ENCODE data around the gene CD22. TPM values are rescaled to one million over a fixed set of nuclear protein-coding genes. Genes with fewer than 3 reads are reported as not detected.

Gene CD22
- total and polyA plus RNA-seq, 2 of the 13 experiments (the other 11 are each of a cell fraction or from before 2014, with no cell fraction given) = 0.71 to 1.7 TPM

DNA sequence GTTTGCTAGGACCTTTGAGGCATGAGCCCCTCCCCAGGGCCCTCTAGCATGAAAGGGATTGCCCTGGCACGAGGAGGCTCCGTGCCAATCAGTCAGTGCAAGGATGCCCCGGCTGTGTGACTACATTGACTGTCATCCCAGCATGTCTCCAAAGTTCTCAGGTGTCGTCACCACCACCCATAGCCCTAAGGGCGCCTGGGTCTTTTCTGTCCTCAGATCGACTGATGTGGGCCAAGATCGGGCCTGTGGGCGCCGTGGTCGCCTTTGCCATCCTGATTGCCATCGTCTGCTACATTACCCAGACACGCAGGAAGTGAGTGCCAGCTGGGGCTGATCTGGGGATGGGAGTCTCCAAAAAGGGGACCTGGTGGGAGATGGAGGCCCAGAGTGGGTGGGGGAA lies 18.7 kb upstream of the CD22 start:
- Histone ChIP-seq H3K4me1 (ENCODE audit: insufficient read depth, low read length) (peaks cover 99% of the 10 kb centered on the region), H2AFZ (ENCODE audit: low read length) (no peak overlapping the region), H3K36me3 (replicated peaks in 1 of 2; ENCODE audit: control insufficient read depth in 1 of 2, insufficient read depth in 2 of 2, low read length in 2 of 2) (no peaks in the 10 kb centered on the region), H3K9ac (ENCODE audit: insufficient read depth, low read depth, low read length) (no peak overlapping the region), H4K20me1 (ENCODE audit: insufficient read depth, low read length) (no peaks in the 10 kb centered on the region), H3K27me3 (ENCODE audit: control insufficient read depth in 1 of 2, insufficient read depth in 2 of 2, low read length in 2 of 2) (no peaks in the 10 kb centered on the region), H3K27ac (ENCODE audit: extremely low read length, insufficient read depth, low read length) (no peak overlapping the region), H3K4me2 (ENCODE audit: low read depth, low read length) (no peak overlapping the region), H3K9me3 (ENCODE audit: low read length) (no peaks in the 10 kb centered on the region), H3K4me3 (replicated peaks in 1 of 3; ENCODE audit: insufficient read depth in 1 of 3, low read depth in 2 of 3, low read length in 3 of 3) (no peak overlapping the region), H3K79me2 (ENCODE audit: insufficient read depth, low read length) (no peaks in the 10 kb centered on the region)
- intact Hi-C loops (cut with micrococcal nuclease; ENCODE audit: unreplicated experiment) = no loop called here
- ChIA-PET POLR2A (interaction anchor here (1.1 kb wide), 1 partner anchor 30 kb away, joined by 3 read pairs; no protein-coding TSS in a partner anchor), CTCF (ENCODE audit: low intra/inter-chr PET ratio, low total read pairs) (no interaction called here)
- BruUV-seq (replicated peaks) = no TSS peak
- 94% methylated on average over 8 of the region's 12 CpGs for WGBS (ENCODE audit: low lambda C conversion rate)
- DNase-seq (ENCODE audit: low spot score) (no peak), ATAC-seq (no peak), FAIRE-seq (no peak)
- in situ Hi-C loops (cut with HindIII; ENCODE audit: extremely low pct_ligation_motif_present, low pct_unique_long_range_greater_than_20kb) = no loop called here
- TF ChIP-seq ZNF556 (CRISPR knock-in tag; IDR thresholded peaks at IDR 0.05; ENCODE audit: borderline replicate concordance) = no peak
- TF ChIP-seq, protein P1, sequence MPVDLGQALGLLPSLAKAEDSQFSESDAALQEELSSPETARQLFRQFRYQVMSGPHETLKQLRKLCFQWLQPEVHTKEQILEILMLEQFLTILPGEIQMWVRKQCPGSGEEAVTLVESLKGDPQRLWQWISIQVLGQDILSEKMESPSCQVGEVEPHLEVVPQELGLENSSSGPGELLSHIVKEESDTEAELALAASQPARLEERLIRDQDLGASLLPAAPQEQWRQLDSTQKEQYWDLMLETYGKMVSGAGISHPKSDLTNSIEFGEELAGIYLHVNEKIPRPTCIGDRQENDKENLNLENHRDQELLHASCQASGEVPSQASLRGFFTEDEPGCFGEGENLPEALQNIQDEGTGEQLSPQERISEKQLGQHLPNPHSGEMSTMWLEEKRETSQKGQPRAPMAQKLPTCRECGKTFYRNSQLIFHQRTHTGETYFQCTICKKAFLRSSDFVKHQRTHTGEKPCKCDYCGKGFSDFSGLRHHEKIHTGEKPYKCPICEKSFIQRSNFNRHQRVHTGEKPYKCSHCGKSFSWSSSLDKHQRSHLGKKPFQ (CRISPR knock-in tag; IDR thresholded peaks at IDR 0.05; ENCODE audit: insufficient replicate concordance) = no peak
- TF ChIP-seq, protein P2, sequence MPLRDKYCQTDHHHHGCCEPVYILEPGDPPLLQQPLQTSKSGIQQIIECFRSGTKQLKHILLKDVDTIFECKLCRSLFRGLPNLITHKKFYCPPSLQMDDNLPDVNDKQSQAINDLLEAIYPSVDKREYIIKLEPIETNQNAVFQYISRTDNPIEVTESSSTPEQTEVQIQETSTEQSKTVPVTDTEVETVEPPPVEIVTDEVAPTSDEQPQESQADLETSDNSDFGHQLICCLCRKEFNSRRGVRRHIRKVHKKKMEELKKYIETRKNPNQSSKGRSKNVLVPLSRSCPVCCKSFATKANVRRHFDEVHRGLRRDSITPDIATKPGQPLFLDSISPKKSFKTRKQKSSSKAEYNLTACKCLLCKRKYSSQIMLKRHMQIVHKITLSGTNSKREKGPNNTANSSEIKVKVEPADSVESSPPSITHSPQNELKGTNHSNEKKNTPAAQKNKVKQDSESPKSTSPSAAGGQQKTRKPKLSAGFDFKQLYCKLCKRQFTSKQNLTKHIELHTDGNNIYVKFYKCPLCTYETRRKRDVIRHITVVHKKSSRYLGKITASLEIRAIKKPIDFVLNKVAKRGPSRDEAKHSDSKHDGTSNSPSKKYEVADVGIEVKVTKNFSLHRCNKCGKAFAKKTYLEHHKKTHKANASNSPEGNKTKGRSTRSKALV (CRISPR knock-in tag; IDR thresholded peaks at IDR 0.05) = no peak
- TF ChIP-seq, protein P3, sequence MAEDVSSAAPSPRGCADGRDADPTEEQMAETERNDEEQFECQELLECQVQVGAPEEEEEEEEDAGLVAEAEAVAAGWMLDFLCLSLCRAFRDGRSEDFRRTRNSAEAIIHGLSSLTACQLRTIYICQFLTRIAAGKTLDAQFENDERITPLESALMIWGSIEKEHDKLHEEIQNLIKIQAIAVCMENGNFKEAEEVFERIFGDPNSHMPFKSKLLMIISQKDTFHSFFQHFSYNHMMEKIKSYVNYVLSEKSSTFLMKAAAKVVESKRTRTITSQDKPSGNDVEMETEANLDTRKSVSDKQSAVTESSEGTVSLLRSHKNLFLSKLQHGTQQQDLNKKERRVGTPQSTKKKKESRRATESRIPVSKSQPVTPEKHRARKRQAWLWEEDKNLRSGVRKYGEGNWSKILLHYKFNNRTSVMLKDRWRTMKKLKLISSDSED (CRISPR knock-in tag; IDR thresholded peaks at IDR 0.05) = no peak
- TF ChIP-seq ZFP1 (CRISPR knock-in tag; IDR thresholded peaks at IDR 0.05) = no peak
- no peak for TF ChIP-seq ZNF746 (CRISPR knock-in tag; IDR thresholded peaks at IDR 0.05)
- no peak for TF ChIP-seq IRF2 (CRISPR knock-in tag; IDR thresholded peaks at IDR 0.05)
- no peak for TF ChIP-seq SOX5 (CRISPR knock-in tag; IDR thresholded peaks at IDR 0.05; ENCODE audit: borderline replicate concordance)
- no peak for TF ChIP-seq DR1 (CRISPR knock-in tag; IDR thresholded peaks at IDR 0.05)
- TF ChIP-seq GFI1 (CRISPR knock-in tag; IDR thresholded peaks at IDR 0.05; ENCODE audit: borderline replicate concordance) = no peak
- TF ChIP-seq ZNF839 (CRISPR knock-in tag; IDR thresholded peaks at IDR 0.05; ENCODE audit: borderline replicate concordance) = no peak
- TF ChIP-seq, protein P4, sequence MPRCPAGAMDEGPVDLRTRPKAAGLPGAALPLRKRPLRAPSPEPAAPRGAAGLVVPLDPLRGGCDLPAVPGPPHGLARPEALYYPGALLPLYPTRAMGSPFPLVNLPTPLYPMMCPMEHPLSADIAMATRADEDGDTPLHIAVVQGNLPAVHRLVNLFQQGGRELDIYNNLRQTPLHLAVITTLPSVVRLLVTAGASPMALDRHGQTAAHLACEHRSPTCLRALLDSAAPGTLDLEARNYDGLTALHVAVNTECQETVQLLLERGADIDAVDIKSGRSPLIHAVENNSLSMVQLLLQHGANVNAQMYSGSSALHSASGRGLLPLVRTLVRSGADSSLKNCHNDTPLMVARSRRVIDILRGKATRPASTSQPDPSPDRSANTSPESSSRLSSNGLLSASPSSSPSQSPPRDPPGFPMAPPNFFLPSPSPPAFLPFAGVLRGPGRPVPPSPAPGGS (CRISPR knock-in tag; IDR thresholded peaks at IDR 0.05) = no peak
- TF ChIP-seq ZNF335 (CRISPR knock-in tag; IDR thresholded peaks at IDR 0.05) = no peak
- no peak for TF ChIP-seq ZNF317 (CRISPR knock-in tag; IDR thresholded peaks at IDR 0.05)
- no peak for TF ChIP-seq PAF1 (CRISPR knock-in tag; IDR thresholded peaks at IDR 0.05)
- no peak for TF ChIP-seq CHCHD3 (CRISPR knock-in tag; IDR thresholded peaks at IDR 0.05)

Measured in HepG2 (cell line).